Neuronal stem cell (in vitro differentiated cells): ENCODE results near the gene MRGPRG.

ENCODE experiments used
- DNase-seq: peaks from one replicate; pipeline ENCODE4 v3.0.0-alpha.2; 2013; ENCODE audit warnings: low spot score
- H2AFZ ChIP-seq: one replicate; pipeline ENCODE4 v1.6.1; 2013; ENCODE audit warnings: mild to moderate bottlenecking, low read length, inconsistent platforms
- H2AK5ac ChIP-seq: 2 replicates; pipeline ENCODE4 v1.6.1; 2013; ENCODE audit warnings: low read depth, mild to moderate bottlenecking, inconsistent platforms, low read length, moderate library complexity, mixed read lengths
- H2BK120ac ChIP-seq: 2 replicates; pipeline ENCODE4 v1.6.1; 2013; ENCODE audit warnings: low read depth, mild to moderate bottlenecking, inconsistent platforms, low read length, moderate library complexity, mixed read lengths
- H2BK12ac ChIP-seq: one replicate; pipeline ENCODE4 v1.6.1; 2013; ENCODE audit warnings: low read length, inconsistent platforms
- H2BK15ac ChIP-seq: 2 replicates; pipeline ENCODE4 v1.6.1; 2013; ENCODE audit warnings: mild to moderate bottlenecking, low read length, inconsistent platforms, mixed read lengths
- H2BK5ac ChIP-seq: one replicate; pipeline ENCODE4 v1.6.1; 2013; ENCODE audit warnings: inconsistent platforms, mild to moderate bottlenecking, low read length, moderate library complexity
- H3K14ac ChIP-seq: one replicate; pipeline ENCODE4 v1.6.1; 2013; ENCODE audit warnings: low read length, inconsistent platforms
- H3K18ac ChIP-seq: 2 replicates; pipeline ENCODE4 v1.6.1; 2013; ENCODE audit warnings: low read length, inconsistent platforms
- H3K23ac ChIP-seq: 2 replicates; pipeline ENCODE4 v1.6.1; 2013; ENCODE audit warnings: low read depth, mild to moderate bottlenecking, mixed read lengths, low read length, inconsistent platforms; ENCODE audit not compliant: poor library complexity
- H3K27ac ChIP-seq: replicated peaks from 3 replicates; pipeline ENCODE4 v1.5.1; 2013; ENCODE audit warnings: low read length, inconsistent platforms
- H3K27me3 ChIP-seq, 3 experiments: 2 replicates each; pipeline ENCODE4 v1.6.1; 2013; ENCODE audit warnings: low read length in 3 of 3, mild to moderate bottlenecking in 2 of 3, inconsistent platforms in 1 of 3, low read depth in 1 of 3, mixed read lengths in 1 of 3, moderate library complexity in 1 of 3; ENCODE audit not compliant: control insufficient read depth in 3 of 3, insufficient read depth in 3 of 3
- H3K36me3 ChIP-seq, 2 donors: replicated peaks in 1 of 2; 2 replicates each; pipeline ENCODE4 v1.6.1; 2013; ENCODE audit warnings: low read length in 2 of 2; ENCODE audit not compliant: control insufficient read depth in 2 of 2, insufficient read depth in 2 of 2
- H3K4ac ChIP-seq: 2 replicates; pipeline ENCODE4 v1.6.1; 2013; ENCODE audit warnings: inconsistent platforms, mild to moderate bottlenecking, low read length, moderate library complexity
- H3K4me1 ChIP-seq, 2 donors: 1 replicate in 1 of 2; 2 replicates in 1 of 2; pipeline ENCODE4 v1.6.1; 2013; ENCODE audit warnings: low read length in 2 of 2, low read depth in 1 of 2; ENCODE audit not compliant: control insufficient read depth in 2 of 2, insufficient read depth in 1 of 2
- H3K4me2 ChIP-seq: one replicate; pipeline ENCODE4 v1.6.1; 2013; ENCODE audit warnings: mild to moderate bottlenecking, low read length, inconsistent platforms; ENCODE audit not compliant: insufficient read depth, poor library complexity, severe bottlenecking
- H3K4me3 ChIP-seq, 2 donors: 2 replicates each; pipeline ENCODE4 v1.5.1; 2013; ENCODE audit warnings: low read length in 2 of 2, mild to moderate bottlenecking in 2 of 2, inconsistent platforms in 1 of 2, moderate library complexity in 1 of 2
- H3K79me1 ChIP-seq: one replicate; pipeline ENCODE4 v1.6.1; 2013; ENCODE audit warnings: low read depth, mild to moderate bottlenecking, inconsistent platforms, low read length, moderate library complexity
- H3K9ac ChIP-seq: one replicate; pipeline ENCODE4 v1.6.1; 2013; ENCODE audit warnings: mild to moderate bottlenecking, low read depth, low read length, inconsistent platforms; ENCODE audit not compliant: poor library complexity
- H3K9me3 ChIP-seq, 2 donors: replicated peaks in 1 of 2; 2 replicates each; pipeline versions ENCODE3 to v1.6.1; 2013; ENCODE audit warnings: low read length in 2 of 2, mild to moderate bottlenecking in 2 of 2, inconsistent platforms in 1 of 2, low read depth in 1 of 2, mixed read lengths in 1 of 2, moderate library complexity in 1 of 2; ENCODE audit not compliant: control insufficient read depth in 2 of 2, insufficient read depth in 1 of 2
- H4K8ac ChIP-seq: one replicate; pipeline ENCODE4 v1.6.1; 2013; ENCODE audit warnings: low read depth, mild to moderate bottlenecking, inconsistent platforms, low read length, moderate library complexity
- H4K91ac ChIP-seq: one replicate; pipeline ENCODE4 v1.6.1; 2013; ENCODE audit warnings: low read length, low read depth, mild to moderate bottlenecking, inconsistent platforms; ENCODE audit not compliant: poor library complexity
- WGBS, 2 donors: extraction: QIAGEN DNeasy Blood & Tissue Kit; methylation state at CpG; one replicate each; pipeline ENCODE4 v1.1.7; 2013; ENCODE audit warnings: missing lambda C conversion rate in 2 of 2, mixed read lengths in 1 of 2; ENCODE audit not compliant: insufficient read length in 2 of 2, insufficient replicate concordance in 1 of 2; ENCODE audit errors: extremely low coverage in 2 of 2; 5-methylcytosine and 5-hydroxymethylcytosine counted together

MRGPRG gene

DNA sequence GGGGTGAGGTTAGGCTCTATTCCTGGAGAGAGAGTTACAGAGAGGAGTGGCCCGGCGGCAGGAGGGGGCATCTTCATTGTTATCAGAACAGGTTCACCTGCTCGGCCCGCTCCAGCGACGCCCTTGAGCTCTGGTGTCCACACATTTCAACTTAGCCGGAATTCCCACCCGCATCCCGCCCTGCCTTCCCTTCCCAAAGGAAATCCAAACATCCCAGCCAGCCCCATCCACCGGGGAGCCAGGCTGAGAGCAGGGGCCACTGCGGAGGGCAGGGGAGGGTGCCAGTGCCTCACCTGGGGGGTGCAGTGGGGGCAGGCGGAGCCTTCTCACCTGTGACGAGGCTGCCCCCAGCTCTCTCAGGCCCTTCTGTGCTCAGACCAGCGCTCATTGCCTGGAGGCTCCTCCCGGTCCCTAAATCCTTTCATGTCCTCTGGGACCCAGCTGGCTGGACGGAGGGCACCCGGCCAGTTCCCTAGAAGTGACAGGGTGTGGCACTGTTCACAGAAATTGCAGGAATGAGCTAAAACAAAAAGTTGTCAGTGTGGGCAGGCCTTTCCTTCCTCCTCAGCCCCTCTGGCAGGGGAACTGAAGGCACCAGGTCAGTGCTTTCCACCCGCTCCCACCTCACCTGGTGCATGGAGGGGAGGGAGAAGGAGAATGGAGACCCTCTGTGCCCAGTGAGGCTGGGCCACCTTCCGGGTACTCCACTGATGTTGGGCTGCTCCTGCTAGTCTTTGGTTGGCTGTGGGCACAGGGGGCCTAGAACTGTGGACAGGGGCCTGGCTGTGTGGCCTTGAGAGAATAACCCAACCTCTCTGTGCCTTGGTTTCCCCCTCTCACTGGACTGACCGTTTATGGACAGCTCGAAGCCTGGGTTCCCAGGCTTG, 2.2 kb upstream of the MRGPRG start:
- H3K14ac ChIP-seq: no peak overlapping the region
- no peak overlapping the region for H3K23ac ChIP-seq
- no peak overlapping the region for H2BK5ac ChIP-seq
- no peak overlapping the region for H3K4me3 ChIP-seq
- peak overlapping the region; percentile 64 for H3K18ac ChIP-seq
- H3K4me2 ChIP-seq: no peak overlapping the region
- no peak overlapping the region for H2AFZ ChIP-seq
- H3K9ac ChIP-seq: peak overlapping the region; percentile 44
- DNase-seq: no peak
- H2BK12ac ChIP-seq: peak overlapping the region; percentile 16
- no peak overlapping the region for H3K27ac ChIP-seq
- no peak overlapping the region for H4K8ac ChIP-seq
- no peak overlapping the region for H4K91ac ChIP-seq
- H3K9me3 ChIP-seq: no peaks in the 10 kb centered on the region
- H3K79me1 ChIP-seq: peaks cover 3% of the 10 kb centered on the region
- peak overlapping the region; percentile 1 for H2BK15ac ChIP-seq
- peaks cover 0 to 36% (median 0%) of the 10 kb centered on the region in 3 experiments for H3K27me3 ChIP-seq
- WGBS, 2 donors: no CpG with 5 or more reads among the region's 21 CpGs
- H3K4me1 ChIP-seq: peaks cover 12 to 13% of the 10 kb centered on the region in 2 donors
- H2AK5ac ChIP-seq: peak overlapping the region; percentile 84
- H3K36me3 ChIP-seq: no peaks in the 10 kb centered on the region
- no peak overlapping the region for H3K4ac ChIP-seq
- no peak overlapping the region for H2BK120ac ChIP-seq

DNA sequence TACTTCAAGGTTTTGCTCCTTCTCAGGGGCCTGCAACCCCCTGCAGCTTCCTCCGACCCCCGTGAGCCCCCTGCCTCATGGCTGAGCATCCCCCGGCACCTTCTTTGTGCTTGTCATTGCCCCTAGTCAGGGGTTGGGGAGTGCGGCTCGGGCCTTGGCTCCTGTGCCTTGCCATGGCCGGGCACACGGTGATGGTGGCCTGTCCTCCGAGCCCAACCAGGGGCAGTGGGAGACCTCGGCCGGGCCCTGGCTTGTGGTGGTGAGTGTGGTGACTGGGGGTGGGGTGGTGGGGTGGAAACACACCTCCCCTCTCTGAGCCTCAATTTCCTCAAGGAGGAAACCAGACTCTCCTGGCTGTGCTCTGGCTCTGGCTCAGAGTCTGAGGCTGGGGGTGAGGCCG, 1.5 kb upstream of the MRGPRG start:
- WGBS, 2 donors: no CpG with 5 or more reads among the region's 11 CpGs
- H3K27me3 ChIP-seq: peaks cover 0 to 36% (median 0%) of the 10 kb centered on the region in 3 experiments
- H2BK120ac ChIP-seq: no peak overlapping the region

DNA sequence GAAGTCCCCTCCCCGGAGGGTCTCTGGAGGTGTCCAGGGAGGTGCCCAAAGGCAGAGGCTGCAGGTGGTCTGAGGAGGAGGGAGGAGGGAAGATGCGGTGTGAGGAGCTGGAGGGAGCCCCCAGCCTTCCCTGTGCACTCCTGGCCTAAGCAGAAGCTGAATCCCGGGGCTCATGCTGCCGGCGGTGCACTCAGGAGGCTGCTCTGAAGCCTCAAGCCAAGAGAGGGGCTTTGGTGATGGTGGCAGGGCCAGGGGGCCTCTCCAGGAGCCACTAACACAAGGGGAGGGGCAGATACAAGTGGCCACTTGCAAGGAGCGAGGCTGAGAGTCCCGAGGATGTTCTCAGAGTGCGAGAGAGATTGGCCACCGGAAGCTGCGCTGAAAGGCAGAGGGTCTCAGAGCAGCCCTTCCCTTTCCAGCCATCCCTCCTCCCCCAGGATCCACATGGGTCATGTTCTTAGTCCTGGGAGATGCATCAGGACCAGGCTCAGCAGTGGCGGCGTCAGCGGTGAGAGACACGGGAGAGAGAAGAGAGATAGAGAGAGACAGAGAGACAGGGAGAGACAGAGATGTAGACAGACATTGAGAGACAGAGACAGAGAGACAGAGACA, 774 bp upstream of the MRGPRG start:
- Histone ChIP-seq H3K4me3 (no peak overlapping the region), H3K79me1 (peaks cover 3% of the 10 kb centered on the region), H2BK120ac (peak overlapping the region; percentile 47), H3K14ac (no peak overlapping the region), H3K4me2 (no peak overlapping the region), H3K18ac (peak overlapping the region; percentile 57), H3K4me1 (peaks cover 6 to 8% of the 10 kb centered on the region in 2 donors), H3K4ac (no peak overlapping the region), H3K9me3 (no peaks in the 10 kb centered on the region), H2BK5ac (peak overlapping the region; percentile 24), H3K36me3 (no peaks in the 10 kb centered on the region), H2BK15ac (peak overlapping the region; percentile 92), H3K23ac (no peak overlapping the region), H3K9ac (no peak overlapping the region), H2AFZ (no peak overlapping the region), H3K27ac (no peak overlapping the region), H3K27me3 (peaks cover 0 to 36% (median 0%) of the 10 kb centered on the region in 3 experiments), H4K8ac (no peak overlapping the region), H2BK12ac (no peak overlapping the region), H2AK5ac (peak overlapping the region; percentile 70), H4K91ac (no peak overlapping the region)
- DNase-seq: no peak
- no CpG with 5 or more reads among the region's 14 CpGs for WGBS, 2 donors

More for the DNA sequence above, 1.5 kb upstream of the MRGPRG start:
- Histone ChIP-seq H3K27ac (no peak overlapping the region), H3K79me1 (peaks cover 3% of the 10 kb centered on the region), H2BK5ac (no peak overlapping the region), H3K18ac (no peak overlapping the region), H3K4me2 (no peak overlapping the region), H4K91ac (no peak overlapping the region), H2BK15ac (peak overlapping the region; percentile 94), H2BK12ac (no peak overlapping the region), H2AFZ (no peak overlapping the region), H3K14ac (no peak overlapping the region), H4K8ac (peak overlapping the region; percentile 17), H2AK5ac (peak overlapping the region; percentile 84), H3K9ac (no peak overlapping the region), H3K4me3 (no peak overlapping the region), H3K23ac (peak overlapping the region; percentile 43), H3K36me3 (no peaks in the 10 kb centered on the region), H3K4ac (no peak overlapping the region), H3K4me1 (peaks cover 8 to 13% of the 10 kb centered on the region in 2 donors), H3K9me3 (no peaks in the 10 kb centered on the region)
- no peak for DNase-seq
